ENCODE data around the gene TRIM47. TPM values are rescaled to one million over a fixed set of nuclear protein-coding genes. Genes with fewer than 3 reads are reported as not detected.
A peak's percentile ranks its signal among the peaks of the same experiment; 100 is the strongest.

TRIM47 gene
- total and polyA plus RNA-seq, 2 of the 13 experiments (the other 11 are each of a cell fraction or from before 2014, with no cell fraction given): 33.5 to 82.0 TPM

DNA sequence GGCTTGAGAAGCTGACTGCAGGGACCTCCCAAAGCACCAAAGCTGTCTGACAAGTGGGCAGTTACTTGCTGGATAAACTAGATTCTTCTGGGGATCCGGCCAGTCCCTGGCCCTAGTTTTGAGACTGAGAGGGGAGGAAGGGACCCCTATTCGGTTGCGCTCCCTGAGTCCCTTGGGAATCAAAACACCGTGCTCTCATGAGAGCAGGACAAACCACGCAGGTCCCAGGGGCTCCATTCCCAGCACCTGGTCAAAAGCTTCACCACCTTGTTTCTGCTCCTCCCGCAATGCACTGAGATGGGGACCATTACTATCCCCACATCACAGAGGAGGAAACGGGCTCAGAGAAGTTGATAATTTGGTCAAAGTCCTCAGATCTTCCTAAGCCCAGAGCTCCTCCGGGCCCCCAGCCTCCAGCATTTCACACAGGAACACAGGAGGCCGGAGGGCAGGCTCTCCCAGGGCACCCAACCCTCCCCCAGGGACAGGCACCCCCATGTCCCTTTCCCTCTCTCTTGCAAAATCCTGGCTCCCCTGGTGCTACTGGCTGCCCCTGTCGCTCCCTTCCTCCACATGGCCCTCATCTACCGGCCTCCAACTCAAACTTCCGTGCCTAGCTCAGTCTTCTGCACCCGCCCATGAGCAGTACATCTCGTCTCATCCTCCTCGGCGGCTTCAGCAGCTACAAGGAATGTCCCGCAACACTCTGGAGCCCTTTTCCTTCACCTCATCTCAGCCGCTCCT is 15.1 kb upstream of the TRIM47 start (continued):
- no peak for TF ChIP-seq MTA1 (CRISPR knock-in tag; IDR thresholded peaks at IDR 0.05; ENCODE audit: borderline replicate concordance)
- no peak for TF ChIP-seq RELA (CRISPR knock-in tag; IDR thresholded peaks at IDR 0.05)
- TF ChIP-seq, protein P1, sequence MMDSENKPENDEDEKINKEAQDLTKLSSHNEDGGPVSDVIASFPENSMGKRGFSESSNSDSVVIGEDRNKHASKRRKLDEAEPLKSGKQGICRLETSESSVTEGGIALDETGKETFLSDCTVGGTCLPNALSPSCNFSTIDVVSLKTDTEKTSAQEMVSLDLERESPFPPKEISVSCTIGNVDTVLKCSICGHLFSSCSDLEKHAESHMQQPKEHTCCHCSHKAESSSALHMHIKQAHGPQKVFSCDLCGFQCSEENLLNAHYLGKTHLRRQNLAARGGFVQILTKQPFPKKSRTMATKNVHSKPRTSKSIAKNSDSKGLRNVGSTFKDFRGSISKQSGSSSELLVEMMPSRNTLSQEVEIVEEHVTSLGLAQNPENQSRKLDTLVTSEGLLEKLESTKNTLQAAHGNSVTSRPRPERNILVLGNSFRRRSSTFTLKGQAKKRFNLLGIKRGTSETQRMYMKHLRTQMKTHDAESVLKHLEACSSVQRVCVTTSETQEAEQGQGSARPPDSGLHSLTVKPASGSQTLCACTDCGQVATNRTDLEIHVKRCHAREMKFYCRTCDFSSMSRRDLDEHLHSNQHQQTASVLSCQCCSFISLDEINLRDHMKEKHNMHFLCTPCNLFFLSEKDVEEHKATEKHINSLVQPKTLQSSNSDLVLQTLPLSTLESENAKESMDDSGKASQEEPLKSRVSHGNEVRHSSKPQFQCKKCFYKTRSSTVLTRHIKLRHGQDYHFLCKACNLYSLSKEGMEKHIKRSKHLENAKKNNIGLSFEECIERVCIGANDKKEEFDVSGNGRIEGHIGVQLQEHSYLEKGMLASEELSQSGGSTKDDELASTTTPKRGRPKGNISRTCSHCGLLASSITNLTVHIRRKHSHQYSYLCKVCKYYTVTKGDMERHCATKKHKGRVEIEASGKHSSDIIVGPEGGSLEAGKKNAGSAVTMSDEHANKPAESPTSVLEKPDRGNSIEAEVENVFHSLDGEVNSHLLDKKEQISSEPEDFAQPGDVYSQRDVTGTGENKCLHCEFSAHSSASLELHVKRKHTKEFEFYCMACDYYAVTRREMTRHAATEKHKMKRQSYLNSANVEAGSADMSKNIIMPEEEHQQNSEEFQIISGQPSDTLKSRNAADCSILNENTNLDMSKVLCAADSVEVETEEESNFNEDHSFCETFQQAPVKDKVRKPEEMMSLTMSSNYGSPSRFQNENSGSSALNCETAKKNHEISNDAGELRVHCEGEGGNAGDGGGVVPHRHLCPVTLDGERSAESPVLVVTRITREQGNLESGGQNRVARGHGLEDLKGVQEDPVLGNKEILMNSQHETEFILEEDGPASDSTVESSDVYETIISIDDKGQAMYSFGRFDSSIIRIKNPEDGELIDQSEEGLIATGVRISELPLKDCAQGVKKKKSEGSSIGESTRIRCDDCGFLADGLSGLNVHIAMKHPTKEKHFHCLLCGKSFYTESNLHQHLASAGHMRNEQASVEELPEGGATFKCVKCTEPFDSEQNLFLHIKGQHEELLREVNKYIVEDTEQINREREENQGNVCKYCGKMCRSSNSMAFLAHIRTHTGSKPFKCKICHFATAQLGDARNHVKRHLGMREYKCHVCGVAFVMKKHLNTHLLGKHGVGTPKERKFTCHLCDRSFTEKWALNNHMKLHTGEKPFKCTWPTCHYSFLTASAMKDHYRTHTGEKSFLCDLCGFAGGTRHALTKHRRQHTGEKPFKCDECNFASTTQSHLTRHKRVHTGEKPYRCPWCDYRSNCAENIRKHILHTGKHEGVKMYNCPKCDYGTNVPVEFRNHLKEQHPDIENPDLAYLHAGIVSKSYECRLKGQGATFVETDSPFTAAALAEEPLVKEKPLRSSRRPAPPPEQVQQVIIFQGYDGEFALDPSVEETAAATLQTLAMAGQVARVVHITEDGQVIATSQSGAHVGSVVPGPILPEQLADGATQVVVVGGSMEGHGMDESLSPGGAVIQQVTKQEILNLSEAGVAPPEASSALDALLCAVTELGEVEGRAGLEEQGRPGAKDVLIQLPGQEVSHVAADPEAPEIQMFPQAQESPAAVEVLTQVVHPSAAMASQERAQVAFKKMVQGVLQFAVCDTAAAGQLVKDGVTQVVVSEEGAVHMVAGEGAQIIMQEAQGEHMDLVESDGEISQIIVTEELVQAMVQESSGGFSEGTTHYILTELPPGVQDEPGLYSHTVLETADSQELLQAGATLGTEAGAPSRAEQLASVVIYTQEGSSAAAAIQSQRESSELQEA (CRISPR knock-in tag; IDR thresholded peaks at IDR 0.05; ENCODE audit: not compliant biosample characterization): peak; percentile 21
- TF ChIP-seq, protein P2, sequence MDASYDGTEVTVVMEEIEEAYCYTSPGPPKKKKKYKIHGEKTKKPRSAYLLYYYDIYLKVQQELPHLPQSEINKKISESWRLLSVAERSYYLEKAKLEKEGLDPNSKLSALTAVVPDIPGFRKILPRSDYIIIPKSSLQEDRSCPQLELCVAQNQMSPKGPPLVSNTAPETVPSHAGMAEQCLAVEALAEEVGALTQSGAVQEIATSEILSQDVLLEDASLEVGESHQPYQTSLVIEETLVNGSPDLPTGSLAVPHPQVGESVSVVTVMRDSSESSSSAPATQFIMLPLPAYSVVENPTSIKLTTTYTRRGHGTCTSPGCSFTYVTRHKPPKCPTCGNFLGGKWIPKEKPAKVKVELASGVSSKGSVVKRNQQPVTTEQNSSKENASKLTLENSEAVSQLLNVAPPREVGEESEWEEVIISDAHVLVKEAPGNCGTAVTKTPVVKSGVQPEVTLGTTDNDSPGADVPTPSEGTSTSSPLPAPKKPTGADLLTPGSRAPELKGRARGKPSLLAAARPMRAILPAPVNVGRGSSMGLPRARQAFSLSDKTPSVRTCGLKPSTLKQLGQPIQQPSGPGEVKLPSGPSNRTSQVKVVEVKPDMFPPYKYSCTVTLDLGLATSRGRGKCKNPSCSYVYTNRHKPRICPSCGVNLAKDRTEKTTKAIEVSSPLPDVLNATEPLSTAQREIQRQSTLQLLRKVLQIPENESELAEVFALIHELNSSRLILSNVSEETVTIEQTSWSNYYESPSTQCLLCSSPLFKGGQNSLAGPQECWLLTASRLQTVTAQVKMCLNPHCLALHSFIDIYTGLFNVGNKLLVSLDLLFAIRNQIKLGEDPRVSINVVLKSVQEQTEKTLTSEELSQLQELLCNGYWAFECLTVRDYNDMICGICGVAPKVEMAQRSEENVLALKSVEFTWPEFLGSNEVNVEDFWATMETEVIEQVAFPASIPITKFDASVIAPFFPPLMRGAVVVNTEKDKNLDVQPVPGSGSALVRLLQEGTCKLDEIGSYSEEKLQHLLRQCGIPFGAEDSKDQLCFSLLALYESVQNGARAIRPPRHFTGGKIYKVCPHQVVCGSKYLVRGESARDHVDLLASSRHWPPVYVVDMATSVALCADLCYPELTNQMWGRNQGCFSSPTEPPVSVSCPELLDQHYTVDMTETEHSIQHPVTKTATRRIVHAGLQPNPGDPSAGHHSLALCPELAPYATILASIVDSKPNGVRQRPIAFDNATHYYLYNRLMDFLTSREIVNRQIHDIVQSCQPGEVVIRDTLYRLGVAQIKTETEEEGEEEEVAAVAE (CRISPR knock-in tag; IDR thresholded peaks at IDR 0.05; ENCODE audit: borderline replicate concordance): no peak
- TF ChIP-seq, protein P3, sequence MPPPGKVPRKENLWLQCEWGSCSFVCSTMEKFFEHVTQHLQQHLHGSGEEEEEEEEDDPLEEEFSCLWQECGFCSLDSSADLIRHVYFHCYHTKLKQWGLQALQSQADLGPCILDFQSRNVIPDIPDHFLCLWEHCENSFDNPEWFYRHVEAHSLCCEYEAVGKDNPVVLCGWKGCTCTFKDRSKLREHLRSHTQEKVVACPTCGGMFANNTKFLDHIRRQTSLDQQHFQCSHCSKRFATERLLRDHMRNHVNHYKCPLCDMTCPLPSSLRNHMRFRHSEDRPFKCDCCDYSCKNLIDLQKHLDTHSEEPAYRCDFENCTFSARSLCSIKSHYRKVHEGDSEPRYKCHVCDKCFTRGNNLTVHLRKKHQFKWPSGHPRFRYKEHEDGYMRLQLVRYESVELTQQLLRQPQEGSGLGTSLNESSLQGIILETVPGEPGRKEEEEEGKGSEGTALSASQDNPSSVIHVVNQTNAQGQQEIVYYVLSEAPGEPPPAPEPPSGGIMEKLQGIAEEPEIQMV (CRISPR knock-in tag; IDR thresholded peaks at IDR 0.05; ENCODE audit: low read depth): 0 out of 2 replicates have a peak, but pooled peaks have one; percentile 18
- 0 out of 2 replicates have a peak, but pooled peaks have one; percentile 37 for TF ChIP-seq ZNF563 (CRISPR knock-in tag; IDR thresholded peaks at IDR 0.05)
- TF ChIP-seq, protein P4, sequence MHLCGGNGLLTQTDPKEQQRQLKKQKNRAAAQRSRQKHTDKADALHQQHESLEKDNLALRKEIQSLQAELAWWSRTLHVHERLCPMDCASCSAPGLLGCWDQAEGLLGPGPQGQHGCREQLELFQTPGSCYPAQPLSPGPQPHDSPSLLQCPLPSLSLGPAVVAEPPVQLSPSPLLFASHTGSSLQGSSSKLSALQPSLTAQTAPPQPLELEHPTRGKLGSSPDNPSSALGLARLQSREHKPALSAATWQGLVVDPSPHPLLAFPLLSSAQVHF (CRISPR knock-in tag; IDR thresholded peaks at IDR 0.05): no peak
- TF ChIP-seq POGZ (CRISPR knock-in tag; IDR thresholded peaks at IDR 0.05): no peak
- no peak for TF ChIP-seq ZNF570 (CRISPR knock-in tag; IDR thresholded peaks at IDR 0.05; ENCODE audit: borderline replicate concordance)
- 0 out of 2 replicates have a peak, but pooled peaks have one; percentile 45 for TF ChIP-seq ZNF343 (CRISPR knock-in tag; IDR thresholded peaks at IDR 0.05)
- no peak for TF ChIP-seq CEBPB (IDR thresholded peaks at IDR 0.05; ENCODE audit: borderline replicate concordance, low read depth, low read length)
- TF ChIP-seq ZNF441 (CRISPR knock-in tag; IDR thresholded peaks at IDR 0.05; ENCODE audit: borderline replicate concordance): no peak
- no peak for TF ChIP-seq PITX1 (CRISPR knock-in tag; IDR thresholded peaks at IDR 0.05)

Data from HepG2 (cell line).